Ammon's horn (tissue), 1 donor: ENCODE data around the gene RNASEL.
"Not testable (repeated sequence)": the region's sequence is repeated elsewhere in the genome, so short reads cannot be mapped to it uniquely, and the experiment has no call there.

ENCODE experiments used
- DNase-seq: peaks from one replicate; pipeline ENCODE4 v3.0.0-alpha.2; 2016; ENCODE audit warnings: low spot score

Gene RNASEL

GRCh38 chr1:182561456-182561855, 27.6 kb downstream of the RNASEL start:
- DNase-seq = no peak

DNA sequence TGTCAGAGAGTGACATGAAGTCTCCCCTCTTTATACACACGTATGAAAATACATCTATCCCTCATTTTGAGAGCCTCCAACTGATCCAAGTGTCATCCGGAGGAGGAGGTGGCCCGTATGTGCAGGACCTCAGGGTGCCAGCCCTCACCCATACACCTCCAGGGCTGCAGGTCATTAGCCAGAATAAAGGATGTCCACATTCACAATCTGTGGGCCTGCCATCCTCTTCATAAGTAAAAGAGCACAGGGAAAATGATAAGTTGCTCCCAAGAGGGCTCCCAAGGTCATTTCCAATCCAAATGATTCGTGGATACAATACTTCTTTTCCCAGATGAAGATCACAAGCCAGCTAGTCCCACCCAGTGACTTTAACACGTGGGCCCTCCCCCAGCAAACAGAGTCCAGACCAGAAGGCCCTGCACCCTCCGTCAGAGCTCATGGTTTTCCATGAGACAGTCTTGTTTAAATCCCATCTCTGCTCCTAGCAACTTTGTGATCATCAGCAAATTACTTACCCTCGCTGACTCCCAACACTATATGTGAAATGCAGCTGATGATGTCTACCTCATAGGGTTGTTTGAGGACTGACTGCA, 28.6 kb downstream of the RNASEL start:
- no peak for DNase-seq

DNA sequence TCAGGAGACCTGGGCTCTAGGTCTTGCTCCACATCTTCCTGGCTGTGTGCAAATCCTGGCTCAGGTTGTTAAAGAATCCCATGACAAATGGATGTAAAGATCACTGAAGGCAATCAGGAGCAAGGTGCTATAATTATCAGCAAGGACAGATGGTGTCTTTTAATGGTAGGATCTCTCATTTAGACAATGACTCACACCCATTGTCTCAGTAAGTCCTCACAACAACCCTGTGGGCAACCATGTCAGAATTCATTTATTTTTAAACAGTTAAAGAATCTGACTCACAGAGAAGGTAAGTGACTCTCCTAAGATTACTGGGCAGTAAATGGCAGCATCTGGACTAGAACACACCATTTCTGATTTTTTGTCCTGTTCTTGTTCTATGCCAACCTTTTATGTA, 32.8 kb downstream of the RNASEL start:
- peak; percentile 11 for DNase-seq

- no peak for DNase-seq
Measured at GRCh38 chr1:182555493-182555892, 33.6 kb downstream of the RNASEL start.

DNA sequence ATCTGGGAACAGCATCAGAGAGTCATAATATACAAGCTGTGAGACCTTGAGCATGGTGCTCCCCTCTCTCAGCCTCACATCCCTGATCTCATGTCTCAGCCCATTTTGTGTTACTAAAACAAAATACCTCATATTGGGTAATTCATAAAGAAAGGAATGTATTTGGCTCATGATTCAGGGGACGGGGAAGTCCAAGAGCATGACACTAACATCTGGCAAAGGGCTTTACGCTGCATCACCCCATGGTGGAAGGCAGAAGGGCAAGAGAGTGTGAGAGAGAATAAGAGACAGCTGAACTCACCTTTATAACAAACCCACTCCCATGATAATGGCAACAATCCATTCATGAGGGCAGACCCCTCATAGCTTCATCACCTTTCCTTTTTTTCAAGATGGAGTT, 36.5 kb downstream of the RNASEL start:
- no peak for DNase-seq

GRCh38 chr1:182549811-182550210, 39.2 kb downstream of the RNASEL start:
- DNase-seq = no peak

DNA sequence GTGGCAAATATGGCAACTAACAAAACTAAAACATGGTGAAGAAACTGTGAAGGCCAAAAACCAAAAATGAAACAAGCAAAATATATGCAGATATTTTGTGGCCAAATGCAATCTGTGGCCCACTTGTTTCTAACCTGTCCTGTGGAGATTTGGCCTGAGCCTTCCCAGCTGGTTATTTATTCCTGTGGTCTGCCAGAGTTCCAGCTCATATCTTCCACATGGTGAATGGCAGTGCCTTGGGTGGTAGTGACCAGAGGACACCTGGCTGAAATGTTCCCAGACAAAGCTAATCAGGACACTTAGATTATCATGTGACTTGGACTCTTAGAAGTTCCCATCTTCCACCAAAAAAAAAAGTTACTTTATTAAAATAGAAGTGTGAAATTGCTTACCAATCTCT, 39.7 kb downstream of the RNASEL start:
- DNase-seq = no peak

GRCh38 chr1:182533896-182534295, 55.2 kb downstream of the RNASEL start:
- no peak for DNase-seq

- DNase-seq = not testable (repeated sequence)
Measured at GRCh38 chr1:182528206-182528605, 60.9 kb downstream of the RNASEL start.

- no peak for DNase-seq
Measured at GRCh38 chr1:182527680-182528079, 61.4 kb downstream of the RNASEL start.

DNA sequence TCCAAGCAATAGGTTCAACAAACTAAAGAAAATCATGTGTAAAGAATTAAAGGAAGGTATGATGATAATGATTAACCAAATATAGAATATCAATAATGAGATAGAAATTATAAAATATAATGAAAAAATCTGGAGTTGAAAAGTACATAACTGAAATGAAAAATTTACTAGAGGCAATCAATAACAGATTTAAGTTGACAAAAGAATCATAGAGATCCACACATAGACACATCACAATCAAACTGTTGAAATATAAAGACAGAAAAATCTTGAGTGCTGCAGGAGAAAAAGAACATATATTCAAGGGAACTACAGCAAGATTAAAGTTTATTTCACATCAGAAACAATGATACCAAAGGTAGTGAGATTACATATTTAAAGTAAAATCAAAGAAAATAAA, 63.7 kb downstream of the RNASEL start:
- no peak for DNase-seq
